Progenitor cell of endocrine pancreas (in vitro differentiated cells): ENCODE data around the gene CATSPER1. TPM values are rescaled to one million over a fixed set of nuclear protein-coding genes. Genes with fewer than 3 reads are reported as not detected.

ENCODE experiments used
- DNase-seq: peaks from one replicate; pipeline ENCODE4 v3.0.0; 2021; ENCODE audit warnings: low spot score; ENCODE audit not compliant: unreplicated experiment
- H3K27ac Mint-ChIP-seq: 2 replicates; pipeline ENCODE4 v1.8.0; 2021; ENCODE audit warnings: mild to moderate bottlenecking, moderate library complexity, mixed read lengths
- H3K27me3 Mint-ChIP-seq: 2 replicates; pipeline ENCODE4 v1.8.0; 2021; ENCODE audit warnings: mixed read lengths
- H3K36me3 Mint-ChIP-seq: 2 replicates; pipeline ENCODE4 v1.8.0; 2022; ENCODE audit warnings: mixed read lengths; ENCODE audit not compliant: insufficient read depth
- H3K4me1 Mint-ChIP-seq: 2 replicates; pipeline ENCODE4 v1.8.0; 2021; ENCODE audit warnings: low read depth, mixed read lengths
- H3K4me3 Mint-ChIP-seq: 2 replicates; pipeline ENCODE4 v1.8.0; 2021; ENCODE audit warnings: low read depth, mild to moderate bottlenecking, moderate library complexity, mixed read lengths
- H3K9me3 Mint-ChIP-seq: 2 replicates; pipeline ENCODE4 v1.8.0; 2021; ENCODE audit warnings: low read depth, mixed read lengths
- CTCF ChIP-seq: fragments of 200-600 bp; sonication (generic); IDR thresholded peaks from one replicate; pipeline ENCODE4 v1.5.0; 2021; ENCODE audit warnings: antibody characterized with exemption, mild to moderate bottlenecking; ENCODE audit not compliant: unreplicated experiment
- long read RNA-seq: library from polyadenylated mRNA; unstranded; transcript quantifications from one replicate; pipeline ENCODE4 v2.0.0, GENCODE V29; 2020
- total RNA-seq: library from RNA; stranded (reverse); gene quantifications from 2 replicates; pipeline ENCODE4 v1.2.1, GENCODE V29; 2021

CATSPER1 gene
- not detected in 2 replicates for total RNA-seq
- long read RNA-seq, result 0 reads

DNA sequence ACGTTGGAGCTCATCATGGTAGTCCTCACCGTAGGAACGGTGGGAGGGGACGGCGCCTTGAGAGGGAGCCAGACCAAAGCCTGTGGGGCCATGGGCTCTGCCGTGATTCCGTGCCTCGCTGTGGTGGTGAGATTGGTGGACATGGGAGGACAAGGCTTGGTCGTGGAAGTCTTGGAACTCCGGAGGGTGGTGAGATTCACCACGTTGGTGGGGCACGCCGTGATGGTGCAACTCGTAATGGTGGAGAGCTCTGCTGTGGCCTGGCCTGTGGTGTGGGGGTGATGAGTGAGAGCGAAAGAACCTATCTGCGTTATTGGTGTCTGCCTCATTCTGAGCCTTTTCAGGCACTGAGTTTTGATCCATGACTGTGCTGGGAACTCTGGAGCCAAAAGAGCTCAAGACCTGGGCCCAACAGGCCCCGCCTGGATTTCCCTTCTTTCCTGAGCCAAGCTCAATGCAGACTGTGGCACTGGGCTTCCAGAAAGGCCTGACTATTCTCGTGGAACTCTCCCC lies at the start of gene CATSPER1:
CATSPER1 (minus strand) TSS at position 463 of the 513 bp plus-strand sequence; CDS start at position 363, 100 bp downstream.
- Mint-ChIP-seq H3K4me3 (no peak within 1 kb of the TSS), H3K4me1 (no peaks in the 10 kb centered on the region), H3K36me3 (no peaks in the 10 kb centered on the region), H3K9me3 (no peaks in the 10 kb centered on the region), H3K27ac (no peak within 1 kb of the TSS), H3K27me3 (peaks cover 40% of the 10 kb centered on the region)
- DNase-seq, result no peak
- no peak for TF ChIP-seq CTCF

GRCh38 chr11:66075273-66075672 lies 49.0 kb upstream of the CATSPER1 start:
- H3K4me3 Mint-ChIP-seq, result no peak overlapping the region
- H3K9me3 Mint-ChIP-seq, result no peaks in the 10 kb centered on the region
- peaks cover 10% of the 10 kb centered on the region for H3K36me3 Mint-ChIP-seq
- peaks cover 23% of the 10 kb centered on the region for H3K4me1 Mint-ChIP-seq
- no peak overlapping the region for H3K27ac Mint-ChIP-seq
- no peak for TF ChIP-seq CTCF
- no peak for DNase-seq
- H3K27me3 Mint-ChIP-seq, result no peaks in the 10 kb centered on the region

GRCh38 chr11:66073669-66074068 lies 47.4 kb upstream of the CATSPER1 start:
- no peaks in the 10 kb centered on the region for H3K9me3 Mint-ChIP-seq
- DNase-seq, result no peak
- H3K4me3 Mint-ChIP-seq, result no peak overlapping the region
- H3K27me3 Mint-ChIP-seq, result no peaks in the 10 kb centered on the region
- peaks cover 10% of the 10 kb centered on the region for H3K36me3 Mint-ChIP-seq
- no peak overlapping the region for H3K27ac Mint-ChIP-seq
- peaks cover 17% of the 10 kb centered on the region for H3K4me1 Mint-ChIP-seq
- no peak for TF ChIP-seq CTCF

DNA sequence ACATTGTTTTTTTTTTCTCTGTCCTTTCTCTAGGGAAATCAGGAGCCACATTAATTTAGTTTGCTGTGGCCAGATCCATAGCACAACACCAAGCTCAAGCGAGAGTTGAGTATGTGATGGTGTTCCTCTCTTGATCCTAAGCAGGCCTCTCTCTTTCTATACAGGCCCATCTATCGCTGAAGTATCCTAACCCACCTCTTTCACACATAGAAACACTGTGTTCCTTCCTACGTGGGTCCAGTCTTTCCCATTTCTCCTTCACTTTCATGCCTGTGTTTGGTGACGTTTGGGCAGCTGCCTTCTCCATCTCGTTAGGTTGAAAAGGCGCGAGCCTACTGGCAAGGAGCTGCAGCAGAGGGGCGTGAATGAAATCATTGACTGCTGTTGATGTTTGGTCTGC lies 46.2 kb upstream of the CATSPER1 start:
- H3K4me3 Mint-ChIP-seq, result peak overlapping the region; percentile 90
- no peak for DNase-seq
- no peaks in the 10 kb centered on the region for H3K27me3 Mint-ChIP-seq
- H3K4me1 Mint-ChIP-seq, result peaks cover 20% of the 10 kb centered on the region
- no peak for TF ChIP-seq CTCF
- H3K27ac Mint-ChIP-seq, result peak overlapping the region; percentile 53
- H3K9me3 Mint-ChIP-seq, result no peaks in the 10 kb centered on the region
- peaks cover 12% of the 10 kb centered on the region for H3K36me3 Mint-ChIP-seq

DNA sequence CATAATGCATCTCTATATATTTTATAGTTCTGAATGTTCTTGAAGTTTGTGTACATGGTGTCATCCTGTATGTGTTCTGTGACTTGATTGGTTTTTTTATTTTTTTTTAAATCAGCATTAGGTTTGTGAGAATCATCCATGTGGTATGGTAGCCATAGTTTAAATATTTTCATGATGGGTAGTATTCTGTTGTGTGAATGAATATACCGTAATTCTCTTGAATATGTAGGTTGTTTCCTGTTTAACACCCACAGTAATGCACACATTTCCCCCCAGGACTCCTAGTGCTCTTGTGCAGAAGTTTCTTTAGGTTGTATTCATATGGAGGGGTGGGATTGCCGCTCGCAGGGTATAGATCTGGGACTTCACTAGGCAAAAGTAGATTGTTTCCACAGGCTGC lies 45.8 kb upstream of the CATSPER1 start:
- Mint-ChIP-seq H3K27ac (peak overlapping the region; percentile 53), H3K36me3 (peaks cover 14% of the 10 kb centered on the region), H3K9me3 (no peaks in the 10 kb centered on the region), H3K27me3 (no peaks in the 10 kb centered on the region), H3K4me3 (peak overlapping the region; percentile 90), H3K4me1 (peaks cover 20% of the 10 kb centered on the region)
- no peak for DNase-seq
- TF ChIP-seq CTCF, result no peak
